Sigmoid colon (tissue), 7 donors: Measurements from ENCODE around the gene TM2D3. TPM values are rescaled to one million over a fixed set of nuclear protein-coding genes. Genes with fewer than 3 reads are reported as not detected.

ENCODE experiments used
- DNase-seq: peaks from one replicate; pipeline ENCODE4 v3.0.0-alpha.2; 2019
- H3K27ac ChIP-seq, 4 donors: fragments of 200-600 bp; sonication (generic); one replicate each; pipeline ENCODE4 v1.5.1; 2016 to 2019; ENCODE audit warnings: mild to moderate bottlenecking in 1 of 4
- H3K27me3 ChIP-seq, 3 donors: fragments of 200-600 bp; sonication (generic); one replicate each; pipeline ENCODE4 v1.5.1; 2019; ENCODE audit warnings: mild to moderate bottlenecking in 1 of 3
- H3K36me3 ChIP-seq, 4 donors: fragments of 200-600 bp; sonication (generic); one replicate each; pipeline ENCODE4 v1.5.1; 2016 to 2019
- H3K4me1 ChIP-seq, 4 donors: fragments of 200-600 bp; sonication (generic); one replicate each; pipeline ENCODE4 v1.5.1; 2017 to 2019
- H3K4me3 ChIP-seq, 4 donors: fragments of 200-600 bp; sonication (generic); one replicate each; pipeline ENCODE4 v1.5.1; 2017 to 2019; ENCODE audit warnings: mild to moderate bottlenecking in 2 of 4, moderate library complexity in 1 of 4
- H3K9me3 ChIP-seq, 4 donors: fragments of 200-600 bp in 3 of 4; sonication (generic) in 3 of 4; one replicate each; pipeline versions ENCODE4 v1.5.1 to v1.6.1; 2013 to 2019
- EP300 ChIP-seq, 4 donors: sonication (generic); formaldehyde crosslinking; IDR thresholded peaks; one replicate each; pipeline ENCODE4 v1.6.1; 2017; ENCODE audit warnings: antibody characterized with exemption in 4 of 4
- POLR2A ChIP-seq, 2 donors: fragments of 450-650 bp; IDR thresholded peaks; one replicate each; pipeline ENCODE4 v1.6.1; 2016; ENCODE audit warnings: antibody characterized with exemption in 2 of 2, mild to moderate bottlenecking in 2 of 2, moderate library complexity in 2 of 2
- POLR2AphosphoS5 ChIP-seq, 4 donors: sonication (generic); formaldehyde crosslinking; IDR thresholded peaks; one replicate each; pipeline ENCODE4 v1.6.1; 2017; ENCODE audit warnings: antibody characterized with exemption in 4 of 4
- WGBS, 2 donors: extraction: QIAGEN DNeasy Blood & Tissue Kit; methylation state at CpG; one replicate each; pipeline ENCODE4 v1.1.7; 2013; 5-methylcytosine and 5-hydroxymethylcytosine counted together
- intact Hi-C: fragments of 100-400 bp; cut with DNase I; formaldehyde crosslinking; loops from one replicate; pipeline ENCODE4 v1.15.1; 2023
- polyA plus RNA-seq, 3 donors: library from polyadenylated mRNA; stranded (reverse); fragments of 200-250 nt; gene quantifications; one replicate each; pipeline ENCODE4 v1.2.3, GENCODE V29; 2013
- total RNA-seq, 4 donors: library from RNA; depleted of rRNA; stranded (reverse); fragments of >200 nt; gene quantifications; one replicate each; pipeline ENCODE4 v1.1.0, GENCODE V29; 2016
- TF ChIP-seq, protein P1 (sequence below), 4 experiments: fragments of 450-650 bp in 3 of 4; fragments of 200-600 bp in 1 of 4; IDR thresholded peaks; one replicate each; pipeline ENCODE4 v1.5.1; 2016 to 2019; ENCODE audit warnings: antibody characterized with exemption in 4 of 4, mild to moderate bottlenecking in 3 of 4, moderate library complexity in 2 of 4
- donor health status: healthy with polysubstance abuse.
- donor health status: Bipolar disorder and iron deficiency.
- donor health status: healthy.

TM2D3 gene
- total and polyA plus RNA-seq, 7 donors = 17.1 to 61.4 (median 49.3) TPM

DNA sequence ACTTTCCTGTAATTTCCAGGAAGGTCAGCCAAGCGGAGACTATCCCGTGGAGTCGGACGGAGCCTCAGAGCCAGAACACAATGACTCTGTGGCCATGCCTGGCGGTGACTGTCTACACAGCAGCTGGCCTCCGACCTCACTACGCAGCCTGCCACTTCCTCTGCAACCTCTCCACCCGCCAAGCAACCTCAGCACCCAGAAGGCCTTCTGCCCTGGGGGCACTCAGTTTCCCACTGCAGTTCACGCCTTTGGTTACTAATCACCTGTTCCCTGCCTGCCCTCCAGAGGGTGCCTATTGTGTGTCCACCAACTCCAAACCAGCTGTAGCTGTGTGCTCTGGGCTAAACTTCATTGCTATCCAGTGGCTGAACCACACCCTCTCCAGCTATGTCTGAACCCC is 44.0 kb downstream of the TM2D3 start:
- DNase-seq = no peak
- WGBS, 2 donors = 86 to 91% methylated on average over 9 of the region's 9 CpGs
- no peaks in the 10 kb centered on the region for H3K9me3 ChIP-seq

DNA sequence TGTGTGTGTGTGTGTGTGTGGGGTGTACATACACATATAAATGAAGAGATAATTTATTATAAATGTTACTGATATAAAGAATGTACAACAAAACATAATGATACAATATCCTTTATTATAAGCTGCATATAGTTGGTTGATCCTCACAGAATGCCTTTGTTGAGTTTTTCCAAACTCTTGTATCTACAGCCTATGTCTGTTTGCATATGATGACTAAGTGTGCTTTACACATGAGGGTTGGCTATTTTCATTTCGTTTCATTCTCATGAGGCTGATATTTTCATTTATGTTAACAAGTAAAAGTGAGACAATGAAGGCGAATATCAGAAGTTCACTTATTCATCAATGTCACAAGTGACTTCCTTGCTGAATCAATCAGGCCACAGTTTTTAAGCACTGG is 45.1 kb downstream of the TM2D3 start:
- no peaks in the 10 kb centered on the region for H3K9me3 ChIP-seq
- 70 to 82% methylated on average over 2 of the region's 2 CpGs for WGBS, 2 donors
- no peak for DNase-seq

More for the DNA sequence above, 44.0 kb downstream of the TM2D3 start:
- H3K4me1 ChIP-seq = peaks cover 0 to 6% (median 4%) of the 10 kb centered on the region in 4 donors
- H3K4me3 ChIP-seq = no peak overlapping the region
- H3K27me3 ChIP-seq = no peaks in the 10 kb centered on the region
- intact Hi-C loops = no loop called here
- H3K36me3 ChIP-seq = no peaks in the 10 kb centered on the region
- TF ChIP-seq EP300 (IDR thresholded peaks at IDR 0.05) = no peak
- TF ChIP-seq POLR2AphosphoS5 (IDR thresholded peaks at IDR 0.05) = no peak
- TF ChIP-seq, protein P1, sequence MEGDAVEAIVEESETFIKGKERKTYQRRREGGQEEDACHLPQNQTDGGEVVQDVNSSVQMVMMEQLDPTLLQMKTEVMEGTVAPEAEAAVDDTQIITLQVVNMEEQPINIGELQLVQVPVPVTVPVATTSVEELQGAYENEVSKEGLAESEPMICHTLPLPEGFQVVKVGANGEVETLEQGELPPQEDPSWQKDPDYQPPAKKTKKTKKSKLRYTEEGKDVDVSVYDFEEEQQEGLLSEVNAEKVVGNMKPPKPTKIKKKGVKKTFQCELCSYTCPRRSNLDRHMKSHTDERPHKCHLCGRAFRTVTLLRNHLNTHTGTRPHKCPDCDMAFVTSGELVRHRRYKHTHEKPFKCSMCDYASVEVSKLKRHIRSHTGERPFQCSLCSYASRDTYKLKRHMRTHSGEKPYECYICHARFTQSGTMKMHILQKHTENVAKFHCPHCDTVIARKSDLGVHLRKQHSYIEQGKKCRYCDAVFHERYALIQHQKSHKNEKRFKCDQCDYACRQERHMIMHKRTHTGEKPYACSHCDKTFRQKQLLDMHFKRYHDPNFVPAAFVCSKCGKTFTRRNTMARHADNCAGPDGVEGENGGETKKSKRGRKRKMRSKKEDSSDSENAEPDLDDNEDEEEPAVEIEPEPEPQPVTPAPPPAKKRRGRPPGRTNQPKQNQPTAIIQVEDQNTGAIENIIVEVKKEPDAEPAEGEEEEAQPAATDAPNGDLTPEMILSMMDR (IDR thresholded peaks at IDR 0.05) = no peak
- no peak for TF ChIP-seq POLR2A (IDR thresholded peaks at IDR 0.05)
- no peak overlapping the region for H3K27ac ChIP-seq

DNA sequence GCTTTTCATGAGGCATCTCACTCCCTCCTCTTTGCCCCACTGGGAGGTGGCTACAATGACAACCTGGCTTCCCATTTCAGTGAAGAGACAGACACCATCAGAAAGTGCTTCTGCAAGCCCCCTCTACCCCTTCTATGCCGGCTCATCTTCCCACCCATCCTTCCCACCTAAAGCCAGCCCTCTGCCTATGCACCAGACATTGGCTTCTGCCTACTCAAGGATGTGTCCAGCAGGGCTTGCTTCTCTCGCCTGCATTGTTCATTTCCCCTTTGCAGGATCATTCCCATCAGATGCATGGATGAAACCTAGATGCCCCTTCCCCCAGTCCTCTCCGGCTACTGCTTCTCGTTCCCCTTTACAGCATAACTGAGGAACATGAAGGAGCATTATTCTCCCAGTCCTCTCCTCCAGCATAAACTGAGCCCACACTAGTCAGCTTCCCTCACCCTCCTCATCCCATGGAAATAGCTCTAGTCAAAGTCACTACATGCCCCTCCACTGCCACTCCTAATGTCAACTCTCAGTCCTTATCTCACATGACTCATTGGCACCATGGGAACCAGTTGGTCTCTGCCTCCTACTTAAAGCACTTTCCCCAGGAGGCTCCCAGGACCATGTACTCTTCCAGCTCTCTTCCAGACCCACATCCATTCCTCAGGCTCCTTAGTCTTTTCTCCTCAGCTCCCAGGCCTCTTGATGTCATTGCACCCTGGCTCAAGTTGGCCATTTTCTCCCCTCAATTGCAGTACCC is 47.9 kb downstream of the TM2D3 start:
- peaks cover 0 to 5% (median 0%) of the 10 kb centered on the region in 3 donors for H3K27me3 ChIP-seq
- no peaks in the 10 kb centered on the region for H3K36me3 ChIP-seq
- intact Hi-C loops = no loop called here
- no peaks in the 10 kb centered on the region for H3K9me3 ChIP-seq
- no peak for DNase-seq
- no peak overlapping the region for H3K4me3 ChIP-seq
- no peak for TF ChIP-seq POLR2AphosphoS5 (IDR thresholded peaks at IDR 0.05)
- no peak for TF ChIP-seq EP300 (IDR thresholded peaks at IDR 0.05)
- no peak for TF ChIP-seq POLR2A (IDR thresholded peaks at IDR 0.05)
- TF ChIP-seq, protein P1 (IDR thresholded peaks at IDR 0.05) = no peak
- no peaks in the 10 kb centered on the region for H3K4me1 ChIP-seq
- no peak overlapping the region for H3K27ac ChIP-seq
- WGBS, 2 donors = 87 to 93% methylated on average over 4 of the region's 4 CpGs

More for the DNA sequence above, 45.1 kb downstream of the TM2D3 start:
- H3K4me3 ChIP-seq = no peak overlapping the region
- no peaks in the 10 kb centered on the region for H3K27me3 ChIP-seq
- intact Hi-C loops = no loop called here
- no peaks in the 10 kb centered on the region for H3K4me1 ChIP-seq
- TF ChIP-seq POLR2A (IDR thresholded peaks at IDR 0.05) = no peak
- no peak for TF ChIP-seq POLR2AphosphoS5 (IDR thresholded peaks at IDR 0.05)
- no peak for TF ChIP-seq EP300 (IDR thresholded peaks at IDR 0.05)
- TF ChIP-seq, protein P1 (IDR thresholded peaks at IDR 0.05) = no peak
- H3K27ac ChIP-seq = no peak overlapping the region
- H3K36me3 ChIP-seq = no peaks in the 10 kb centered on the region

DNA sequence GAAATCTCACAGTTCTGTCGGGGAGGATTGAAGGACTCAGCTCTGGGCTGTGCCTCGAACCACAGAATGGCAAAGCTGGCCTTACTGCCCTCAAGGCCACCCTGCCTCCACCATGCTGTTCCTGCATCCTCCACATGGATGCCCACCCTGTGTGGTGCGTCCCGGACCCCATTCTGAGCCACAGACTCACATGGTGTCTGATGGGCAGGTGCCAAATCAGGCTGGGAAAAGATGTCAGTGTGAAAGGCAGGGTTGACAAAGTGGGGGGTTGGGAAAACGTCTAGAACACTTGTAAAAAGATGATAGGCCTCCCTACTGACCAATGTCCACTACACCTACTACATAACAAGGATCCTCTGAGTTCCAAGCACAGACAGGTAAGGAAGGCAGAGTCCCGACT is 49.4 kb downstream of the TM2D3 start:
- intact Hi-C loops = no loop called here
- no peaks in the 10 kb centered on the region for H3K36me3 ChIP-seq
- H3K27ac ChIP-seq = no peak overlapping the region
- WGBS, 2 donors = 86 to 87% methylated on average over 6 of the region's 6 CpGs
- H3K27me3 ChIP-seq = peaks cover 0 to 5% (median 0%) of the 10 kb centered on the region in 3 donors
- no peak for DNase-seq
- no peak overlapping the region for H3K4me3 ChIP-seq
- H3K9me3 ChIP-seq = no peaks in the 10 kb centered on the region
- no peaks in the 10 kb centered on the region for H3K4me1 ChIP-seq
- TF ChIP-seq POLR2AphosphoS5 (IDR thresholded peaks at IDR 0.05) = no peak
- TF ChIP-seq, protein P1 (IDR thresholded peaks at IDR 0.05) = no peak
- TF ChIP-seq POLR2A (IDR thresholded peaks at IDR 0.05) = no peak
- TF ChIP-seq EP300 (IDR thresholded peaks at IDR 0.05) = no peak
